Colonic mucosa (tissue), 4 donors: ENCODE results near the gene ZNHIT6. TPM values are rescaled to one million over a fixed set of nuclear protein-coding genes. Genes with fewer than 3 reads are reported as not detected.

ENCODE experiments used
- DNase-seq: peaks from one replicate; pipeline ENCODE4 v3.0.0-alpha.2; 2020
- H3K27ac ChIP-seq: fragments of 200-600 bp; one replicate; pipeline ENCODE4 v1.8.0; 2021
- H3K27me3 ChIP-seq: fragments of 200-600 bp; one replicate; pipeline ENCODE4 v1.8.0; 2021
- H3K36me3 ChIP-seq: fragments of 200-600 bp; one replicate; pipeline ENCODE4 v1.8.0; 2021
- H3K4me1 ChIP-seq: fragments of 200-600 bp; one replicate; pipeline ENCODE4 v1.8.0; 2021; ENCODE audit warnings: mild to moderate bottlenecking
- H3K4me3 ChIP-seq: fragments of 200-600 bp; one replicate; pipeline ENCODE4 v1.8.0; 2021
- H3K9ac ChIP-seq, 2 donors: one replicate each; pipeline ENCODE4 v1.7.0; 2013; ENCODE audit warnings: control low read depth in 2 of 2, low read depth in 2 of 2, low read length in 2 of 2
- H3K9me3 ChIP-seq: fragments of 200-600 bp; one replicate; pipeline ENCODE4 v1.8.0; 2021
- intact Hi-C: fragments of 100-400 bp; cut with DNase I; formaldehyde crosslinking; loops from one replicate; pipeline ENCODE4 v1.14.1; 2022
- total RNA-seq, 2 donors: library from RNA; stranded (reverse); fragmentation: NEBNext Ultra II Directional in 1 of 2; extraction: Animal tissue kit (Norgen Biotek cat#: 25700) in 1 of 2; gene quantifications; one replicate each; pipeline ENCODE4 v1.2.1, GENCODE V29; 2021
- TF ChIP-seq, protein P1 (sequence below): fragments of 200-600 bp; IDR thresholded peaks from one replicate; pipeline ENCODE4 v1.8.0; 2022; ENCODE audit warnings: antibody characterized with exemption, mild to moderate bottlenecking
- donor health status: healthy.
- donor health status: DM: no; HTN: no; CAD: no.
- donor health status: DM: no; HTN: no; CAD: no.

The ZNHIT6 gene
- total RNA-seq, 2 donors from 2014 or later: 10.0 to 10.9 TPM

DNA sequence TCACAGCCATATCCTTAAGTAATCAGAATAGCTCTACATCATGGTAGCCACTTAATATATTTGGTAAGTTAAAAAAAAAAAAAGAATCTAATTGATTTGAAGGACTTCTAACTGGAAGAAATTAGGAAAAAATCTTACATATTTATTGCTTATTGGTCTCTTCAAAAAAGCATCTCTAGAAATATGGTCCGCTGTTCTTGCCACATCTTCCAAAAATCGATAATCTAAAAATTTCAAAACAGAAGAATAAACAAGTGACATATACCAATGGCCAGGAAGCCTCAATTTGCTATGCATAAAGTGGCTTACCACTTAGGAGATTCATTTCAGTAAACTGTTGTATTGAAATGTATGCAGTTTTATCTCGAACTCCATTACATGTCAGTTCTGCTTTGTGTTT, 2.3 kb downstream of the ZNHIT6 start:
- H3K27me3 ChIP-seq: no peaks in the 10 kb centered on the region
- intact Hi-C loops: no loop called here

DNA sequence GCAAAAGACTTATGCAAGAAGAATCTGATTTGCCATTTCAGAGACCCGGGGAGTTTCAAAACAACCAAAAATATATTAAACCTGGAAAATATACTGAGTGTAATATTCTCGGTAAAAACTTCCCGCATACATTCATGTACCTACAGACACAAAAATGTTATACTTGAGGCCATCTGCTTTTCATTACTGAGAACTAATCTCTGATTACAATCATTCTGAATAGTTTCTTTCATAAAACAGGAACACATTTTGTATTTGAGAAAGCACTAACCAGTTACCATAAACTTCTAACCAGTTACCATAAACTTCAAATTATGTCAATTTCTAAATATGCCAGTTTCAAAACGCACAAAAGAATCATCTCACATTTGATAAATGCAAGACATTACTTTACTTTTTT, 7.8 kb downstream of the ZNHIT6 start:
- Histone ChIP-seq H3K4me3 (no peak overlapping the region), H3K9me3 (no peaks in the 10 kb centered on the region), H3K27ac (no peak overlapping the region), H3K4me1 (no peaks in the 10 kb centered on the region), H3K9ac (no peak overlapping the region), H3K27me3 (no peaks in the 10 kb centered on the region), H3K36me3 (no peaks in the 10 kb centered on the region)
- intact Hi-C loops: no loop called here
- DNase-seq: no peak
- TF ChIP-seq, protein P1, sequence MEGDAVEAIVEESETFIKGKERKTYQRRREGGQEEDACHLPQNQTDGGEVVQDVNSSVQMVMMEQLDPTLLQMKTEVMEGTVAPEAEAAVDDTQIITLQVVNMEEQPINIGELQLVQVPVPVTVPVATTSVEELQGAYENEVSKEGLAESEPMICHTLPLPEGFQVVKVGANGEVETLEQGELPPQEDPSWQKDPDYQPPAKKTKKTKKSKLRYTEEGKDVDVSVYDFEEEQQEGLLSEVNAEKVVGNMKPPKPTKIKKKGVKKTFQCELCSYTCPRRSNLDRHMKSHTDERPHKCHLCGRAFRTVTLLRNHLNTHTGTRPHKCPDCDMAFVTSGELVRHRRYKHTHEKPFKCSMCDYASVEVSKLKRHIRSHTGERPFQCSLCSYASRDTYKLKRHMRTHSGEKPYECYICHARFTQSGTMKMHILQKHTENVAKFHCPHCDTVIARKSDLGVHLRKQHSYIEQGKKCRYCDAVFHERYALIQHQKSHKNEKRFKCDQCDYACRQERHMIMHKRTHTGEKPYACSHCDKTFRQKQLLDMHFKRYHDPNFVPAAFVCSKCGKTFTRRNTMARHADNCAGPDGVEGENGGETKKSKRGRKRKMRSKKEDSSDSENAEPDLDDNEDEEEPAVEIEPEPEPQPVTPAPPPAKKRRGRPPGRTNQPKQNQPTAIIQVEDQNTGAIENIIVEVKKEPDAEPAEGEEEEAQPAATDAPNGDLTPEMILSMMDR: no peak

More for the DNA sequence above, 2.3 kb downstream of the ZNHIT6 start:
- TF ChIP-seq, protein P1: no peak
- Histone ChIP-seq H3K9me3 (no peaks in the 10 kb centered on the region), H3K36me3 (no peaks in the 10 kb centered on the region), H3K4me3 (no peak overlapping the region), H3K27ac (no peak overlapping the region), H3K9ac (no peak overlapping the region), H3K4me1 (peaks cover 6% of the 10 kb centered on the region)
- no peak for DNase-seq

DNA sequence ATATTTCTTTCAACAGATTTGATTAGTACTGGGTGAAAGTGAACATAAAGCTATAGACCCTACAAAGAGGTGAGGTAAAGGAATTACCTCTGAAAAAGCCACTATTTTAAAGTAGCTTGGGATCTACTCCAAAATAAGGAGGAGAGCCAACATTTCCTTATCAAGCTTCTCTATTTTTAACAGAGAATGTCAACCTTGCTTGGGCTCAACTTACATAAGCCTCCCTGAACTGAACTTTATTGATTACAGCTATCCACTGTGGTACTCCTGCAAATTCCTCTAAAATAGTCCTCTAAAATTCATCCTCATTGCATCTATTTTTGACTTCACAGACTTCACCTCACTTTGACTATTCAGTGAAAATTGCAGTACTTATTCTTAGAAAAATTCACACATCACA, 10.3 kb downstream of the ZNHIT6 start:
- intact Hi-C loops: no loop called here
- Histone ChIP-seq H3K4me1 (no peaks in the 10 kb centered on the region), H3K9me3 (no peaks in the 10 kb centered on the region), H3K27me3 (no peaks in the 10 kb centered on the region), H3K27ac (no peak overlapping the region), H3K9ac (no peak overlapping the region), H3K36me3 (no peaks in the 10 kb centered on the region), H3K4me3 (no peak overlapping the region)
- no peak for DNase-seq
- TF ChIP-seq, protein P1: no peak

DNA sequence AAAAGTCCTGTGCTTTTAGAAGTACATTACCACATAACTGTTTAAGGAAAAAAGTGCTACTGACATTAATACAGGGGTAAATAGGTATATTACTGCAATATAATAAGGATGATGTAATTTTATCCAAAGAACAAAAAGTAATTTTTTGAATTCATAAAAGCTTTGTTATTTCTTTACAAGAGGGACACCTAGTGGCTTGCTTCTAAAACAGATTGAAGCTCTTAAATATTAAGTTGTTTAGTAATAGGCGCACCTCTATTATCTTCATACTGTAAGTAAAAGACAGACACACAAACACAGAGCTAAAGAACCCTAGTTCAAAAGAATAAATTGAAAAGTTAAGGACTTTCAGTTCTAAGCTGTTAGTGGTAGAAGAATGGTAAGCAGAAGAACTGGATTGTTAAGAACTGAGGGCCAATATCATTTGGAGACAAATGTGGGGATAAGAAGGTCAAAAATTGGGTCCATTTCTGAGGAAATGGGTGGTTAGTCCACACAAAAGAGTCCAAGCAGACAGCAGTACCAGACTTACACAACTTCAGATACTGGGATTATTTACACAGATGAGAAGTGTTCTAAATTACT, 15.4 kb downstream of the ZNHIT6 start:
- Histone ChIP-seq H3K27me3 (no peaks in the 10 kb centered on the region), H3K36me3 (no peaks in the 10 kb centered on the region), H3K4me3 (no peak overlapping the region), H3K9ac (no peak overlapping the region), H3K27ac (no peak overlapping the region), H3K4me1 (no peaks in the 10 kb centered on the region), H3K9me3 (no peaks in the 10 kb centered on the region)
- no peak for DNase-seq
- intact Hi-C loops: loop anchor here (5.0 kb wide), 2 partner anchors 81 to 386 kb away; no protein-coding TSS in a partner anchor
- TF ChIP-seq, protein P1: peak; percentile 28

DNA sequence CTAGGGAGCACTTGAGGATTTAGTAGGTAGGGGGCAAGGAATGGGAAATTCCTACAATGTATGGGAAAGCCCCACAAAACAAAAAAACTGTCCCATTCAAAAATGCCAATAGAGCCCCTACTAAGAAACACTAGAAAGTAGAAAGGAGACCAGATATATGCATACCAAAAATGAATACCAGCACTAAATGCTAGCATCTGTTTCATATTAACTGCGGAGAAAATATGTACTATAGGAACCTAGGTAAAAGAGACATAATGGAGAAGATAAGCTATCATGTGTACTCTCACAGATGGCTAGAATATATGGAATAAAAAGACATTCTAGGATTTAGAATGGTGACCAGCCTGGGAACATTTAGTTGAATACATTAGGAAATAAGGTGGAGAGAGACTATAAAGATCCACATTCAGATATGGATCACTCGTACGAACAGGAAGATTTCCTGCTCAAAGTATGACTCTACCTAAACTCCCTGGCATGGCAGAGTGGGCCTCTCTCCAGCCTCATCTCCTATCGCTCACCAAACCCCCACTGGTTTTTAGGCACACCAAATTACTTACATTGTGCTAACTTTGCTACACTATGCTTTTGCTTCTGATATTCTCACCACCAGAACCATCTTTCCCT, 18.3 kb downstream of the ZNHIT6 start:
- intact Hi-C loops: loop anchor here (5.0 kb wide), 2 partner anchors 78 to 383 kb away; no protein-coding TSS in a partner anchor
- H3K4me3 ChIP-seq: no peak overlapping the region
- TF ChIP-seq, protein P1: no peak
- H3K27me3 ChIP-seq: no peaks in the 10 kb centered on the region
- DNase-seq: no peak
- no peaks in the 10 kb centered on the region for H3K4me1 ChIP-seq
- H3K9ac ChIP-seq: no peak overlapping the region
- H3K27ac ChIP-seq: no peak overlapping the region
- H3K9me3 ChIP-seq: no peaks in the 10 kb centered on the region
- H3K36me3 ChIP-seq: no peaks in the 10 kb centered on the region
